ENCODE measurements around the gene JAM3. TPM values are rescaled to one million over a fixed set of nuclear protein-coding genes. Genes with fewer than 3 reads are reported as not detected.
"Not testable (repeated sequence)": the region's sequence is repeated elsewhere in the genome, so short reads cannot be mapped to it uniquely, and the experiment has no call there.

JAM3 gene
- polyA plus RNA-seq, 1 of the 3 experiments (the other 2 are of a cell fraction): 56.8 TPM

DNA sequence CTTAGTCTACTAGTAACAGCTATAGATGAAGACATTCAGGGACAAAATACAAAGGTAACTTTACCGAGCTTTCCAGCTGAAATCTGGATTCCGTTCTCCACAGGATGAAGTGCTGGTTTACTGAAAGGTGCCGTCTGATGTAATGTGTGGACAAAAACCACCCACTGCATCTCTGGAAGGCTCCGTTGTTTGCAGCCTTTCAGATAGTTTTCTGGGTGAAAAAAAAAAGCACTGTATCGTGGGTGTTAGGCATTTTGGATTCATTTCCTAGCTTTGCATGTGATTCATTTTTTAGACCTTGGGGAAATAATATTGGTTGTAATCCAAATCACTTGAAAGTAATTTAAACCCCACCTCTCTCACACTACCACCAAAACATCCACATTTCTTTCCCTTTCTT lies 10.4 kb downstream of the JAM3 start:
- no peak overlapping the region for H3K4me3 ChIP-seq (ENCODE audit: low read depth in 2 of 2, low read length in 1 of 2)

DNA sequence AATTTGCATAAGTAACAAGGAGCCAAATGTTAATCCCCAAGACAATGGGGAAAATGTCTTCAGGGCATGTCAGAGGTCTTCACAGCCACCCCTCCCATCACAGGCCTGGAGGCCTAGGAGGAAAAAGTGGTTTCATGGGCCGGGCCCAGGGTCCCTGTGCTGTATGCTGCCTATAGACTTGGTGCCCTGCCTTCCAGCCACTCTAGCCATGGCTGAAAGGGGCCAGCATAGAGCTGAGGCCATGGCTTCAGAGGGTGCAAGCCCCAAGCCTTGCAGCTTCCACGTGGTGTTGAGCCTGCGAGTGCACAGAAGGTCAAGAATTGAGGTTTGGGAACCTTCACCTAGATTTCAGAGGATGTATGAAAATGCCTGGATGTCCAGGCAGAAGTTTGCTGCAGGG lies 12.4 kb downstream of the JAM3 start:
- H3K27ac ChIP-seq (ENCODE audit: low read depth in 2 of 2, low read length in 1 of 2); H3K4me2 ChIP-seq; H4K20me1 ChIP-seq (ENCODE audit: insufficient read depth); POLR2A ChIA-PET; H3K9me2 ChIP-seq; H3K9me3 ChIP-seq; H2AFZ ChIP-seq (ENCODE audit: low read depth); H3F3A ChIP-seq (replicated peaks; ENCODE audit: insufficient read depth); DNase-seq; H3K9ac ChIP-seq; H3K4me3 ChIP-seq (ENCODE audit: low read depth in 2 of 2, low read length in 1 of 2); H3K4me1 ChIP-seq (ENCODE audit: control insufficient read depth in 1 of 2, insufficient read depth in 2 of 2, low read depth in 1 of 2, low read length in 1 of 2); H3K36me3 ChIP-seq (replicated peaks in 1 of 2; ENCODE audit: control insufficient read depth in 1 of 2, insufficient read depth in 2 of 2, low read length in 1 of 2); H3K27me3 ChIP-seq (ENCODE audit: insufficient read depth): not testable (repeated sequence)
- peaks cover 84% of the 10 kb centered on the region for H3K79me2 ChIP-seq (ENCODE audit: insufficient read depth)
- CTCF ChIA-PET: interaction anchor here (0.7 to 1.3 kb wide), 3 partner anchors 13 to 59 kb away, joined by 3 to 5 read pairs (median 3); no protein-coding TSS in a partner anchor
- WGBS (ENCODE audit: low lambda C conversion rate): 100% methylated on average over 2 of the region's 3 CpGs

More for the DNA sequence above, 10.4 kb downstream of the JAM3 start:
- no peaks in the 10 kb centered on the region; a peak in 1 of 4 replicates for H3K4me1 ChIP-seq (ENCODE audit: control insufficient read depth in 1 of 2, insufficient read depth in 2 of 2, low read depth in 1 of 2, low read length in 1 of 2)
- no peak overlapping the region for H2AFZ ChIP-seq (ENCODE audit: low read depth)
- peaks cover 3% of the 10 kb centered on the region; the same call in 1 of the 2 replicates for H3K9me3 ChIP-seq
- no peaks in the 10 kb centered on the region for H3F3A ChIP-seq (replicated peaks; ENCODE audit: insufficient read depth)
- 91% methylated on average over 5 of the region's 5 CpGs for WGBS (ENCODE audit: low lambda C conversion rate)
- DNase-seq: no peak
- no peak overlapping the region for H3K27ac ChIP-seq (ENCODE audit: low read depth in 2 of 2, low read length in 1 of 2)
- H3K27me3 ChIP-seq (ENCODE audit: insufficient read depth): no peaks in the 10 kb centered on the region
- peaks cover 2 to 4% of the 10 kb centered on the region in 2 experiments for H3K36me3 ChIP-seq (replicated peaks in 1 of 2; ENCODE audit: control insufficient read depth in 1 of 2, insufficient read depth in 2 of 2, low read length in 1 of 2)
- ChIA-PET CTCF (interaction anchor here (1.6 kb wide), 1 partner anchor 18 kb away, joined by 4 read pairs; no protein-coding TSS in a partner anchor), POLR2A (no interaction called here)
- peaks cover 5% of the 10 kb centered on the region; the same call in 1 of the 2 replicates for H4K20me1 ChIP-seq (ENCODE audit: insufficient read depth)
- no peak overlapping the region for H3K4me2 ChIP-seq
- peaks cover 94% of the 10 kb centered on the region for H3K79me2 ChIP-seq (ENCODE audit: insufficient read depth)
- TF ChIP-seq ELF1 (IDR thresholded peaks at IDR 0.05) (no peak), RCOR1 (IDR thresholded peaks at IDR 0.05; ENCODE audit: low read length) (no peak), POLR2AphosphoS5 (IDR thresholded peaks at IDR 0.05; ENCODE audit: low read depth, low read length) (no peak), JUND (IDR thresholded peaks at IDR 0.05) (no peak), FOSL2 (IDR thresholded peaks at IDR 0.05; ENCODE audit: borderline replicate concordance, low read depth) (no peak), NFIC (IDR thresholded peaks at IDR 0.05; ENCODE audit: borderline replicate concordance) (no peak), GABPA (IDR thresholded peaks at IDR 0.05; ENCODE audit: low read depth) (no peak), YY1 (IDR thresholded peaks at IDR 0.05; ENCODE audit: low read depth) (no peak), RXRA (IDR thresholded peaks at IDR 0.05; ENCODE audit: borderline replicate concordance, low read depth) (no peak)
- H3K9me2 ChIP-seq: no peaks in the 10 kb centered on the region; the same call in 1 of the 2 replicates
- H3K9ac ChIP-seq: no peak overlapping the region

DNA sequence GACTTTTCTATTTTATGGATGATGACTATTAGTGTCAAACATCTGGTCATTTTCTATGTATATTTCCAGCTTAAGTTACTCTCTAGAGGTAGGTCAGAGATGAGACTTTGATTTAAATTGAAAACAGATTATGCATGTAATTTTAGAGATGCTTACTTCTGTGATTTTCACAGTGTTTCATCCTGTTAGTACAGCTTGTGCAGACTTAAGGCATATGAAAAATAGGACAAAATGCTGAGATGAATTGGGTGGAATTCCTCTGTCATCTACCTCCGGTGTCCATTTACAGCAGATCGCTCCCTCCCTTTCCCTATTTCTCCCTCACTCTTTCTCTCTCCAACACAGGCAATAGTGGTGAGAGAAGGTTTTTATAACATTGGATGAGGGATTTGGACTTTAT lies 14.1 kb downstream of the JAM3 start:
- Histone ChIP-seq H3K36me3 (replicated peaks in 1 of 2; ENCODE audit: control insufficient read depth in 1 of 2, insufficient read depth in 2 of 2, low read length in 1 of 2) (peaks cover 2 to 4% of the 10 kb centered on the region in 2 experiments), H3K27ac (ENCODE audit: low read depth in 2 of 2, low read length in 1 of 2) (no peak overlapping the region), H3K4me1 (ENCODE audit: control insufficient read depth in 1 of 2, insufficient read depth in 2 of 2, low read depth in 1 of 2, low read length in 1 of 2) (no peaks in the 10 kb centered on the region; a peak in 1 of 4 replicates), H3K9ac (no peak overlapping the region), H2AFZ (ENCODE audit: low read depth) (no peak overlapping the region), H3K27me3 (ENCODE audit: insufficient read depth) (no peaks in the 10 kb centered on the region), H3K4me3 (ENCODE audit: low read depth in 2 of 2, low read length in 1 of 2) (no peak overlapping the region), H4K20me1 (ENCODE audit: insufficient read depth) (0 out of 2 replicates have a peak, but pooled peaks cover 4% of the 10 kb centered on the region), H3K79me2 (ENCODE audit: insufficient read depth) (peaks cover 73% of the 10 kb centered on the region), H3K9me3 (peaks cover 3% of the 10 kb centered on the region; the same call in 1 of the 2 replicates), H3K4me2 (no peak overlapping the region), H3K9me2 (no peaks in the 10 kb centered on the region; the same call in 1 of the 2 replicates), H3F3A (replicated peaks; ENCODE audit: insufficient read depth) (no peaks in the 10 kb centered on the region)
- DNase-seq: no peak
- CTCF ChIA-PET: interaction anchor here (1.3 kb wide), 1 partner anchor 14 kb away, joined by 4 read pairs; no protein-coding TSS in a partner anchor
- POLR2A ChIA-PET: no interaction called here
- WGBS (ENCODE audit: low lambda C conversion rate): 91% methylated on average over 2 of the region's 2 CpGs
- no peak for TF ChIP-seq RFX5 (IDR thresholded peaks at IDR 0.05; ENCODE audit: low read length)
- no peak for TF ChIP-seq EZH2phosphoT487 (IDR thresholded peaks at IDR 0.05; ENCODE audit: borderline replicate concordance, low read depth)
- TF ChIP-seq, protein P1, sequence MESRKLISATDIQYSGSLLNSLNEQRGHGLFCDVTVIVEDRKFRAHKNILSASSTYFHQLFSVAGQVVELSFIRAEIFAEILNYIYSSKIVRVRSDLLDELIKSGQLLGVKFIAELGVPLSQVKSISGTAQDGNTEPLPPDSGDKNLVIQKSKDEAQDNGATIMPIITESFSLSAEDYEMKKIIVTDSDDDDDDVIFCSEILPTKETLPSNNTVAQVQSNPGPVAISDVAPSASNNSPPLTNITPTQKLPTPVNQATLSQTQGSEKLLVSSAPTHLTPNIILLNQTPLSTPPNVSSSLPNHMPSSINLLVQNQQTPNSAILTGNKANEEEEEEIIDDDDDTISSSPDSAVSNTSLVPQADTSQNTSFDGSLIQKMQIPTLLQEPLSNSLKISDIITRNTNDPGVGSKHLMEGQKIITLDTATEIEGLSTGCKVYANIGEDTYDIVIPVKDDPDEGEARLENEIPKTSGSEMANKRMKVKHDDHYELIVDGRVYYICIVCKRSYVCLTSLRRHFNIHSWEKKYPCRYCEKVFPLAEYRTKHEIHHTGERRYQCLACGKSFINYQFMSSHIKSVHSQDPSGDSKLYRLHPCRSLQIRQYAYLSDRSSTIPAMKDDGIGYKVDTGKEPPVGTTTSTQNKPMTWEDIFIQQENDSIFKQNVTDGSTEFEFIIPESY (IDR thresholded peaks at IDR 0.05; ENCODE audit: borderline replicate concordance, low read depth): no peak
- TF ChIP-seq GABPA (IDR thresholded peaks at IDR 0.05; ENCODE audit: low read depth): no peak
- TF ChIP-seq, protein P2, sequence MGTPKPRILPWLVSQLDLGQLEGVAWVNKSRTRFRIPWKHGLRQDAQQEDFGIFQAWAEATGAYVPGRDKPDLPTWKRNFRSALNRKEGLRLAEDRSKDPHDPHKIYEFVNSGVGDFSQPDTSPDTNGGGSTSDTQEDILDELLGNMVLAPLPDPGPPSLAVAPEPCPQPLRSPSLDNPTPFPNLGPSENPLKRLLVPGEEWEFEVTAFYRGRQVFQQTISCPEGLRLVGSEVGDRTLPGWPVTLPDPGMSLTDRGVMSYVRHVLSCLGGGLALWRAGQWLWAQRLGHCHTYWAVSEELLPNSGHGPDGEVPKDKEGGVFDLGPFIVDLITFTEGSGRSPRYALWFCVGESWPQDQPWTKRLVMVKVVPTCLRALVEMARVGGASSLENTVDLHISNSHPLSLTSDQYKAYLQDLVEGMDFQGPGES (IDR thresholded peaks at IDR 0.05; ENCODE audit: low read depth, low read length): no peak
- TF ChIP-seq TCF12 (IDR thresholded peaks at IDR 0.05): no peak
- no peak for TF ChIP-seq GATA2 (CRISPR knock-in tag; IDR thresholded peaks at IDR 0.05)
- TF ChIP-seq RAD21 (IDR thresholded peaks at IDR 0.05; ENCODE audit: low read length): no peak
- TF ChIP-seq, protein P3, sequence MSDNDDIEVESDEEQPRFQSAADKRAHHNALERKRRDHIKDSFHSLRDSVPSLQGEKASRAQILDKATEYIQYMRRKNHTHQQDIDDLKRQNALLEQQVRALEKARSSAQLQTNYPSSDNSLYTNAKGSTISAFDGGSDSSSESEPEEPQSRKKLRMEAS (IDR thresholded peaks at IDR 0.05; ENCODE audit: low read depth): no peak
- TF ChIP-seq RCOR1 (IDR thresholded peaks at IDR 0.05; ENCODE audit: low read length): no peak
- TF ChIP-seq CHD2 (IDR thresholded peaks at IDR 0.05; ENCODE audit: low read length, partially characterized antibody): no peak
- no peak for TF ChIP-seq RXRA (IDR thresholded peaks at IDR 0.05; ENCODE audit: borderline replicate concordance, low read depth)
- TF ChIP-seq SIN3A (IDR thresholded peaks at IDR 0.05; ENCODE audit: borderline replicate concordance, low read depth, low read length): no peak
- no peak for TF ChIP-seq TAF1 (IDR thresholded peaks at IDR 0.05; ENCODE audit: borderline replicate concordance, low read depth, low read length)
- no peak for TF ChIP-seq TEAD4 (IDR thresholded peaks at IDR 0.05; ENCODE audit: borderline replicate concordance, insufficient read depth)
- TF ChIP-seq POLR2AphosphoS5 (IDR thresholded peaks at IDR 0.05; ENCODE audit: low read depth, low read length): no peak
